ENCODE measurements around the gene MAPKAP1.

- TF ChIP-seq POLR2A (IDR thresholded peaks at IDR 0.05) (no peak), CTCF (IDR thresholded peaks at IDR 0.05) (no peak)
These were observed 290.5 kb downstream of the MAPKAP1 start for GRCh38 chr9:125416517-125416916.
